Sigmoid colon (tissue), 3 donors: ENCODE data around the gene TRPC3.

ENCODE experiments used
- CTCF ChIP-seq, 4 experiments: fragments of 450-650 bp in 3 of 4; fragments of 200-600 bp in 1 of 4; IDR thresholded peaks; one replicate each; pipeline ENCODE4 v1.5.1; 2016 to 2019; ENCODE audit warnings: antibody characterized with exemption in 4 of 4, mild to moderate bottlenecking in 3 of 4, moderate library complexity in 2 of 4
- POLR2A ChIP-seq, 2 donors: fragments of 450-650 bp; IDR thresholded peaks; one replicate each; pipeline ENCODE4 v1.6.1; 2016; ENCODE audit warnings: antibody characterized with exemption in 2 of 2, mild to moderate bottlenecking in 2 of 2, moderate library complexity in 2 of 2

GRCh38 chr4:121829511-121829910 lies 122.3 kb downstream of the TRPC3 start:
- TF ChIP-seq POLR2A (IDR thresholded peaks at IDR 0.05) (no peak), CTCF (IDR thresholded peaks at IDR 0.05) (no peak)
